HepG2 (cell line): ENCODE results near the gene GPRIN1. TPM values are rescaled to one million over a fixed set of nuclear protein-coding genes. Genes with fewer than 3 reads are reported as not detected.
A peak's percentile ranks its signal among the peaks of the same experiment; 100 is the strongest.

Experiments
- JDP2 ChIP-seq: sonication (generic); formaldehyde crosslinking; IDR thresholded peaks from 2 replicates; pipeline ENCODE4 v1.8.1; 2022; ENCODE audit warnings: missing genetic modification reagents, borderline replicate concordance
- MTERF4 ChIP-seq: sonication (generic); formaldehyde crosslinking; IDR thresholded peaks from 2 replicates; pipeline ENCODE4 v1.8.0; 2023; ENCODE audit warnings: mild to moderate bottlenecking, missing genetic modification reagents
- NRL ChIP-seq: sonication (generic); formaldehyde crosslinking; IDR thresholded peaks from 2 replicates; pipeline ENCODE4 v1.5.0; 2020; ENCODE audit warnings: missing genetic modification reagents, mild to moderate bottlenecking, moderate library complexity, borderline replicate concordance
- PATZ1 ChIP-seq: sonication (generic); formaldehyde crosslinking; IDR thresholded peaks from 2 replicates; pipeline ENCODE4 v1.4.0; 2020; ENCODE audit warnings: missing genetic modification reagents
- POLR2AphosphoS5 ChIP-seq: IDR thresholded peaks from 2 replicates; pipeline ENCODE4 v1.6.1; 2012; ENCODE audit warnings: low read depth, low read length
- ZNF446 ChIP-seq: sonication (generic); formaldehyde crosslinking; IDR thresholded peaks from 2 replicates; pipeline ENCODE4 v1.5.0; 2020; ENCODE audit warnings: mild to moderate bottlenecking, missing genetic modification reagents
- ZNF576 ChIP-seq: sonication (generic); formaldehyde crosslinking; IDR thresholded peaks from 2 replicates; pipeline ENCODE4 v1.4.0; 2020; ENCODE audit warnings: mild to moderate bottlenecking, missing genetic modification reagents
- polyA plus RNA-seq, 8 experiments: library from polyadenylated mRNA; depleted of rRNA in 3 of 8; stranded (reverse) in 7 of 8; unstranded in 1 of 8; fragments of >200 nt; fragmentation: Illumina TruSeq in 4 of 8; extraction: Trizol in 4 of 8; gene quantifications; 2 replicates each; pipeline versions ENCODE4 v1.2.1 to v1.2.3, GENCODE V29; 2011 to 2016; ENCODE audit warnings: low read depth in 4 of 8, missing spikeins in 1 of 8, mixed read lengths in 1 of 8; ENCODE audit not compliant: insufficient read depth in 1 of 8
- total RNA-seq, 5 experiments: library from RNA; depleted of rRNA; stranded (reverse); fragments of >200 nt; fragmentation: Illumina TruSeq; extraction: Trizol; gene quantifications; 2 replicates each; pipeline ENCODE4 v1.2.3, GENCODE V29; 2016; ENCODE audit warnings: low read depth in 1 of 5
- TF ChIP-seq, protein P1 (sequence below): sonication (generic); formaldehyde crosslinking; IDR thresholded peaks from 2 replicates; pipeline ENCODE4 v1.9.0; 2021; ENCODE audit warnings: missing genetic modification reagents, borderline replicate concordance
- TF ChIP-seq, protein P2 (sequence below), 2 experiments: fragments of 450-650 bp in 1 of 2; sonication (generic) in 1 of 2; formaldehyde crosslinking; IDR thresholded peaks; 2 replicates each; pipeline versions ENCODE4 v1.5.0 to v1.8.0; 2020 to 2022; ENCODE audit warnings: mild to moderate bottlenecking in 1 of 2, missing genetic modification reagents in 1 of 2

Gene GPRIN1
- total and polyA plus RNA-seq, 2 of the 13 experiments (the other 11 are each of a cell fraction or from before 2014, with no cell fraction given), result 0.32 to 2.0 TPM

DNA sequence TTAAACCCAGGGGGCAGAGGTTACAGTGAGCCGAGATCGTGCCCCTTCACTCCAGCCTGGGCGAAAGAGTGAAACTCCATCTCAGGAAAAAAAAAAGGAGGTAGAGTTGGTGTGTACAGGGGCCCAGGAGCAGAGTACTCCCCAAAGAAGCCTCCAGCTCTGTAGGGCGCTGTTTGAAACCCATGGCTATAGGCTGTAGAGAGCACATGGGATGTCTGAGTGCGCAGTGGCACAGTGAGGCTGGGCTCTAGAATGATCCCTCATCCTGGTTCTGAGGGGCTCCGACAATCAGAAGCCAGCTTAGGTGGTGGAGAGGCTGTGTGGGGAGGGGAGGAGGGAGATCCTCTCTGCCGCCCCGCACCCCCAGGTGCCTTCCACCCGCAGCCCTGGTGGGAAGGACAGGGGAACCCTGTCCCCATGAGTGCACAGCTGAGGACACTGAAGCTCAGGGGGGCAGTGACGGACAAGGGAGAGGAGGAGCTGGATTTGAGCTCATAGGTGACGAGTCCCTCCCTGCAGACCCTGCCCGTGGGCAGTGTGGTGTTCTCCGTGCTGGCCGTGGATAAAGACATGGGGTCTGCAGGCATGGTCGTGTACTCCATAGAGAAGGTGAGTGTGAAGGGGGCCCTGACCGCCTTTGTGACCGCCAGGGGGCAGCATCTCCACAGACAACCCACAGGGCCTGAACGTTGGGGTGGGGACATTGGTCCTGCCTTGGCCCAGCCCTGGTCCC is 36.2 kb downstream of the GPRIN1 start (continued):
- TF ChIP-seq, protein P1, sequence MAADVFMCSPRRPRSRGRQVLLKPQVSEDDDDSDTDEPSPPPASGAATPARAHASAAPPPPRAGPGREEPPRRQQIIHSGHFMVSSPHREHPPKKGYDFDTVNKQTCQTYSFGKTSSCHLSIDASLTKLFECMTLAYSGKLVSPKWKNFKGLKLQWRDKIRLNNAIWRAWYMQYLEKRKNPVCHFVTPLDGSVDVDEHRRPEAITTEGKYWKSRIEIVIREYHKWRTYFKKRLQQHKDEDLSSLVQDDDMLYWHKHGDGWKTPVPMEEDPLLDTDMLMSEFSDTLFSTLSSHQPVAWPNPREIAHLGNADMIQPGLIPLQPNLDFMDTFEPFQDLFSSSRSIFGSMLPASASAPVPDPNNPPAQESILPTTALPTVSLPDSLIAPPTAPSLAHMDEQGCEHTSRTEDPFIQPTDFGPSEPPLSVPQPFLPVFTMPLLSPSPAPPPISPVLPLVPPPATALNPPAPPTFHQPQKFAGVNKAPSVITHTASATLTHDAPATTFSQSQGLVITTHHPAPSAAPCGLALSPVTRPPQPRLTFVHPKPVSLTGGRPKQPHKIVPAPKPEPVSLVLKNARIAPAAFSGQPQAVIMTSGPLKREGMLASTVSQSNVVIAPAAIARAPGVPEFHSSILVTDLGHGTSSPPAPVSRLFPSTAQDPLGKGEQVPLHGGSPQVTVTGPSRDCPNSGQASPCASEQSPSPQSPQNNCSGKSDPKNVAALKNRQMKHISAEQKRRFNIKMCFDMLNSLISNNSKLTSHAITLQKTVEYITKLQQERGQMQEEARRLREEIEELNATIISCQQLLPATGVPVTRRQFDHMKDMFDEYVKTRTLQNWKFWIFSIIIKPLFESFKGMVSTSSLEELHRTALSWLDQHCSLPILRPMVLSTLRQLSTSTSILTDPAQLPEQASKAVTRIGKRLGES (CRISPR knock-in tag), result no peak
- TF ChIP-seq PATZ1 (CRISPR knock-in tag) (peak; percentile 42; the same call in 1 of the 2 replicates), MTERF4 (CRISPR knock-in tag) (no peak), NRL (CRISPR knock-in tag) (no peak), JDP2 (CRISPR knock-in tag) (no peak), ZNF446 (CRISPR knock-in tag) (no peak), ZNF576 (no peak), POLR2AphosphoS5 (no peak)
- TF ChIP-seq, protein P2, sequence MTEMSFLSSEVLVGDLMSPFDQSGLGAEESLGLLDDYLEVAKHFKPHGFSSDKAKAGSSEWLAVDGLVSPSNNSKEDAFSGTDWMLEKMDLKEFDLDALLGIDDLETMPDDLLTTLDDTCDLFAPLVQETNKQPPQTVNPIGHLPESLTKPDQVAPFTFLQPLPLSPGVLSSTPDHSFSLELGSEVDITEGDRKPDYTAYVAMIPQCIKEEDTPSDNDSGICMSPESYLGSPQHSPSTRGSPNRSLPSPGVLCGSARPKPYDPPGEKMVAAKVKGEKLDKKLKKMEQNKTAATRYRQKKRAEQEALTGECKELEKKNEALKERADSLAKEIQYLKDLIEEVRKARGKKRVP (CRISPR knock-in tag; IDR thresholded peaks at IDR 0.05), result no peak
